ENCODE results near the gene MATK. TPM values are rescaled to one million over a fixed set of nuclear protein-coding genes. Genes with fewer than 3 reads are reported as not detected.
"Not testable (repeated sequence)": the region's sequence is repeated elsewhere in the genome, so short reads cannot be mapped to it uniquely, and the experiment has no call there.

MATK gene
- total RNA-seq, 1 experiment from 2014 or later, result not detected

DNA sequence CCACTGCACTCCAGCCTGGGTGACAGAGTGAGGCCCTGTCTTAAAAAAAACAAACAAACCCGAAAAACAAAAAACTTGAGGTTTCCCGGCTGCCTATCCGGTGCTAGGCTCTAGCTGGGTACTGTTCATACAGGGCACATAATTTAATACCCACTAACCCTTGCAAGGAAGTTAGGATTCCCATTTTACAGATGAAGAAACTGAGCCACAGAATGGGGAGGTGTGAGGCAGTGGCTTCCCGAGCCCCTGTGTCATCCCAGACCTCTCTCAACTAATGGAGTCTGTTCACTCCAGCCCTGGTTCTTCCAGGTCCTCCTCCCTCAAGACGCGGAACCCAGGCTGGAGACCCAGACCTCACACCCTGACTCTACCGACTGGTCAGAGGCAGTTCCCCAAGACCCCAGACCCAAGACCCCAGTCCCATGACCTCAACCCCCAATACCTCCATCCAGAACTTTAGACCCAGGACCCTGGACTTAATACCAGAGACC, 25.3 kb downstream of the MATK start:
- POLR2A ChIA-PET (ENCODE audit: unreplicated experiment), result no interaction called here
- peak overlapping the region; percentile 73 for H3K4me3 ChIP-seq (ENCODE audit: low read length)
- BruUV-seq (replicated peaks), result TSS peak; percentile 44
- no peak overlapping the region for H3K27ac ChIP-seq (ENCODE audit: low read length)
- intact Hi-C loops (cut with micrococcal nuclease), result loop anchor here (5.0 kb wide), 1 partner anchor 226 kb away; the partner anchor contains the start of gene EEF2
- peaks cover 28% of the 10 kb centered on the region for H3K79me2 ChIP-seq (ENCODE audit: low read length)
- H3K9me3 ChIP-seq (ENCODE audit: low read length), result no peaks in the 10 kb centered on the region
- CTCF ChIA-PET, result no interaction called here
- H3K36me3 ChIP-seq (ENCODE audit: low read depth, low read length), result no peaks in the 10 kb centered on the region
- H3F3A ChIP-seq (ENCODE audit: low read length, unreplicated experiment), result no peaks in the 10 kb centered on the region
- no peak for ATAC-seq
- no peak for TF ChIP-seq EZH2phosphoT487 (IDR thresholded peaks at IDR 0.05; ENCODE audit: borderline replicate concordance, low read length)
- TF ChIP-seq EZH2 (IDR thresholded peaks at IDR 0.05; ENCODE audit: low read length, unreplicated experiment), result no peak
- TF ChIP-seq, protein P1, sequence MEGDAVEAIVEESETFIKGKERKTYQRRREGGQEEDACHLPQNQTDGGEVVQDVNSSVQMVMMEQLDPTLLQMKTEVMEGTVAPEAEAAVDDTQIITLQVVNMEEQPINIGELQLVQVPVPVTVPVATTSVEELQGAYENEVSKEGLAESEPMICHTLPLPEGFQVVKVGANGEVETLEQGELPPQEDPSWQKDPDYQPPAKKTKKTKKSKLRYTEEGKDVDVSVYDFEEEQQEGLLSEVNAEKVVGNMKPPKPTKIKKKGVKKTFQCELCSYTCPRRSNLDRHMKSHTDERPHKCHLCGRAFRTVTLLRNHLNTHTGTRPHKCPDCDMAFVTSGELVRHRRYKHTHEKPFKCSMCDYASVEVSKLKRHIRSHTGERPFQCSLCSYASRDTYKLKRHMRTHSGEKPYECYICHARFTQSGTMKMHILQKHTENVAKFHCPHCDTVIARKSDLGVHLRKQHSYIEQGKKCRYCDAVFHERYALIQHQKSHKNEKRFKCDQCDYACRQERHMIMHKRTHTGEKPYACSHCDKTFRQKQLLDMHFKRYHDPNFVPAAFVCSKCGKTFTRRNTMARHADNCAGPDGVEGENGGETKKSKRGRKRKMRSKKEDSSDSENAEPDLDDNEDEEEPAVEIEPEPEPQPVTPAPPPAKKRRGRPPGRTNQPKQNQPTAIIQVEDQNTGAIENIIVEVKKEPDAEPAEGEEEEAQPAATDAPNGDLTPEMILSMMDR (conservative IDR thresholded peaks at IDR 0.05; ENCODE audit: low read depth, low read length), result no peak
- peak overlapping the region; percentile 62 for H2AFZ ChIP-seq (ENCODE audit: low read length)
- peaks cover 5% of the 10 kb centered on the region; the same call in 1 of the 2 replicates for H3K4me1 ChIP-seq (ENCODE audit: insufficient read depth, low read length)
- no peaks in the 10 kb centered on the region for H4K20me1 ChIP-seq (ENCODE audit: low read length)
- H3K9ac ChIP-seq (ENCODE audit: low read length), result peak overlapping the region; percentile 85
- no peaks in the 10 kb centered on the region for H3K9me2 ChIP-seq (replicated peaks; ENCODE audit: low read length)
- DNase-seq, result no peak
- H3K27me3 ChIP-seq (ENCODE audit: low read length), result no peaks in the 10 kb centered on the region
- H3K4me2 ChIP-seq (ENCODE audit: low read length), result peak overlapping the region; percentile 94

DNA sequence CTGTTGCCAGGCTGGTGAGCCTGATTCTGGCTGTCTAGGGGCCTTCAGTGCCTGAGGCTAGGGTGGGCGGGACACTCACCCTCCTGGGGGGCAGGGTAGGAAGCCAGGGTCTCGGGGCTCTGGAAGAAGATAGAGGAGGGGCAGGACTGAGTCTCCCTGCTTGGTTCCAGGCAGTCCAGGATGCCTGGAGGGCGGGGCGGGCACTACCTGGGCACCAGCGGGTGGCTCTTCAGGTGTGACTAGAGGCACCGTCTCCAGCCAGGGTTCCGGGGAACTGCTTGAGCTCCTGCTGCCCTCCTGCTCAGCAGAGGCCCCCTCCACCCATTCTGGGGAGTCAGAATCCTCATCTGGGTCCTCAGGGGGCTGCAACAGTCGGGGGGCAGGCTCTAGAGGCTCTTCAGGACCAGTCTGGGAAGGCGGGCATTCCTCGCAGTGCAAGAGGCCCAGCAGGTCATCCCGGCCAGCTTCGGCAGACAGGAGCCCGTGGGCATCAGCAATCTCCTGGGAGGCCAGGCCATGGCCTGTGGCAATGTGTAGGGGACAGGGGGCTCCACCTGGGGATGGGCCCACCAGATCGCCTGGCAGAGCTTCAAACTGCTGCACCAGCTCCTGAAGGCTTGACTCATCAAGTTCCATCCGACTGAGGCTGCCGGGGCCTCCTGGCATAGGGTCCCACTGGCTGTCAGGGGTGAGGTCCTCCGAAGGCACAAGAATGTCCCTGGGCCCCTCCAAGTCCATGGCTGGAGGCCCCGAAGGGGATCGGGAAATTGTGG, 26.5 kb downstream of the MATK start:
- no peak for TF ChIP-seq EZH2phosphoT487 (IDR thresholded peaks at IDR 0.05; ENCODE audit: borderline replicate concordance, low read length)
- Histone ChIP-seq H2AFZ (ENCODE audit: low read length) (no peak overlapping the region), H3K4me1 (ENCODE audit: insufficient read depth, low read length) (peaks cover 5% of the 10 kb centered on the region; the same call in 1 of the 2 replicates), H3K36me3 (ENCODE audit: low read depth, low read length) (no peaks in the 10 kb centered on the region), H3K27me3 (ENCODE audit: low read length) (no peaks in the 10 kb centered on the region), H3F3A (ENCODE audit: low read length, unreplicated experiment) (no peaks in the 10 kb centered on the region), H4K20me1 (ENCODE audit: low read length) (no peaks in the 10 kb centered on the region), H3K9me3 (ENCODE audit: low read length) (no peaks in the 10 kb centered on the region), H3K79me2 (ENCODE audit: low read length) (peaks cover 28% of the 10 kb centered on the region), H3K27ac (ENCODE audit: low read length) (no peak overlapping the region), H3K4me2 (ENCODE audit: low read length) (0 out of 2 replicates have a peak overlapping the region, but pooled peaks have one; percentile 94), H3K4me3 (ENCODE audit: low read length) (no peak overlapping the region), H3K9ac (ENCODE audit: low read length) (no peak overlapping the region), H3K9me2 (replicated peaks; ENCODE audit: low read length) (no peaks in the 10 kb centered on the region)
- DNase-seq (no peak), ATAC-seq (no peak)
- CTCF ChIA-PET, result interaction anchor here (0.7 kb wide), 1 partner anchor 607 kb away, joined by 6 read pairs; no protein-coding TSS in a partner anchor
- POLR2A ChIA-PET (ENCODE audit: unreplicated experiment), result no interaction called here
- intact Hi-C loops (cut with micrococcal nuclease), result loop anchor here (5.0 kb wide), 1 partner anchor 228 kb away; the partner anchor contains the start of gene EEF2
- no TSS peak for BruUV-seq (replicated peaks)

DNA sequence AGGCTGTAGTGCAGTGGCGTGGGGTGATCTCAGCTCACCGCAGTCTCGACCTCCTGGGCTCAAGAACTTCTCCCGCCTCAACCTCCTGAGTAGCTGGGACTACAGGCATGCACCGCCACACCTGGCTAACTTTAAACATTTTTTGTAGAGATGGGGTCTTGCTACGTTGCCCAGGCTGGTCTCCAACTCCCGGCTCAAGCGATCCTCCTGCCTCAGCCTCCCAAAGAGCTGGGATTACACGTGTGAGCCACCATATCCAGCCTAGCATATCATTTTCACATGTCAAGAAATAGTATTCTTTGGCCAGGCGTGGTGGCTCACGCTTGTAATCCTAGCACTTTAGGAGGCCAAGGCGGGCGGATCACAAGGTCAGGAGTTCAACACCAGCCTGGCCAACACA, 27.9 kb downstream of the MATK start:
- H3K9me3 ChIP-seq (ENCODE audit: low read length); H3K27ac ChIP-seq (ENCODE audit: low read length); CTCF ChIA-PET; H2AFZ ChIP-seq (ENCODE audit: low read length); H3K4me1 ChIP-seq (ENCODE audit: insufficient read depth, low read length); BruUV-seq (replicated peaks); H3K27me3 ChIP-seq (ENCODE audit: low read length); H3K9me2 ChIP-seq (replicated peaks; ENCODE audit: low read length); intact Hi-C loops (cut with micrococcal nuclease); ATAC-seq; H3K4me3 ChIP-seq (ENCODE audit: low read length); H3F3A ChIP-seq (ENCODE audit: low read length, unreplicated experiment); H3K9ac ChIP-seq (ENCODE audit: low read length); H4K20me1 ChIP-seq (ENCODE audit: low read length); H3K36me3 ChIP-seq (ENCODE audit: low read depth, low read length); DNase-seq; H3K4me2 ChIP-seq (ENCODE audit: low read length); POLR2A ChIA-PET (ENCODE audit: unreplicated experiment): not testable (repeated sequence)
- H3K79me2 ChIP-seq (ENCODE audit: low read length), result peaks cover 26% of the 10 kb centered on the region

DNA sequence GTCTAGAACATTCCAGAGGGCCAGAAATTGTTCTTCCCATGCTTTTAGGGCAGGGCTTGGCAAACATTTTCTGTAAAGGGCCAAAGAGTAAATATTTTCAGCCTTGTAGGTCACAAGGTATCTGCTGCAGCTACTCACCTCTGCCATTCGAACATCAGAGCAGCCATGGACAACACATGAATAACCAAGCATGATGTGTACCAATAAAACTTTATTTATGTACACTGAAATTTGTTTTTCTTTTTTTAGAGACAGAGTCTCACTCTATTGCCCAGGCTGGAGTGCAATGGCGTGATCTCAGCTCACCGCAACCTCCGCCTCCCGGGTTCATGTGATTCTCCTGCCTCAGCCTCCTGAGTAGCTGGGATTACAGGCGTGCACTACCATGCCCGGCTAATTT, 28.5 kb downstream of the MATK start:
- H3K27ac ChIP-seq (ENCODE audit: low read length); H3K4me3 ChIP-seq (ENCODE audit: low read length); DNase-seq; H3K9me3 ChIP-seq (ENCODE audit: low read length); H3K4me1 ChIP-seq (ENCODE audit: insufficient read depth, low read length); H3K9ac ChIP-seq (ENCODE audit: low read length); H3F3A ChIP-seq (ENCODE audit: low read length, unreplicated experiment); H4K20me1 ChIP-seq (ENCODE audit: low read length); POLR2A ChIA-PET (ENCODE audit: unreplicated experiment); H3K9me2 ChIP-seq (replicated peaks; ENCODE audit: low read length); H3K36me3 ChIP-seq (ENCODE audit: low read depth, low read length); CTCF ChIA-PET; H2AFZ ChIP-seq (ENCODE audit: low read length); ATAC-seq; H3K4me2 ChIP-seq (ENCODE audit: low read length); BruUV-seq (replicated peaks); intact Hi-C loops (cut with micrococcal nuclease); H3K27me3 ChIP-seq (ENCODE audit: low read length): not testable (repeated sequence)
- peaks cover 23% of the 10 kb centered on the region for H3K79me2 ChIP-seq (ENCODE audit: low read length)
